Peyer's patch (tissue), 4 donors: ENCODE measurements around the gene SLC9A8. TPM values are rescaled to one million over a fixed set of nuclear protein-coding genes. Genes with fewer than 3 reads are reported as not detected.

Source experiments
- DNase-seq, 3 donors: peaks; one replicate each; pipeline ENCODE4 v3.0.0-alpha.2; 2017 to 2019
- H3K27ac ChIP-seq, 4 donors: fragments of 200-600 bp; sonication (generic); one replicate each; pipeline ENCODE4 v1.5.1; 2016 to 2019
- H3K27me3 ChIP-seq, 2 donors: fragments of 200-600 bp; sonication (generic); one replicate each; pipeline ENCODE4 v1.5.1; 2019
- H3K36me3 ChIP-seq, 3 donors: fragments of 200-600 bp; sonication (generic); one replicate each; pipeline ENCODE4 v1.5.1; 2016 to 2019
- H3K4me1 ChIP-seq, 4 donors: fragments of 200-600 bp; sonication (generic); one replicate each; pipeline ENCODE4 v1.5.1; 2016 to 2019
- H3K4me3 ChIP-seq, 4 donors: fragments of 200-600 bp; sonication (generic); 1 replicate in 3 of 4; 2 replicates in 1 of 4; pipeline ENCODE4 v1.5.1; 2016 to 2019; ENCODE audit warnings: mild to moderate bottlenecking in 1 of 4
- H3K9me3 ChIP-seq, 4 donors: fragments of 200-600 bp; sonication (generic); one replicate each; pipeline ENCODE4 v1.5.1; 2016 to 2019; ENCODE audit warnings: mild to moderate bottlenecking in 1 of 4
- CTCF ChIP-seq, 6 experiments: fragments of 450-650 bp in 4 of 6; fragments of 200-600 bp in 2 of 6; sonication (generic) in 1 of 6; IDR thresholded peaks; one replicate each; pipeline ENCODE4 v1.5.1; 2017 to 2019; ENCODE audit warnings: antibody characterized with exemption in 6 of 6, mild to moderate bottlenecking in 3 of 6, moderate library complexity in 1 of 6
- POLR2A ChIP-seq, 2 donors: fragments of 450-650 bp; IDR thresholded peaks; one replicate each; pipeline ENCODE4 v1.5.1; 2017; ENCODE audit warnings: antibody characterized with exemption in 2 of 2, mild to moderate bottlenecking in 2 of 2, moderate library complexity in 2 of 2
- small RNA-seq, 2 donors: library from RNA; depleted of rRNA; stranded (forward); fragments of <200 nt; gene quantifications; one replicate each; pipeline ENCODE3, GENCODE V24; 2016
- total RNA-seq, 4 donors: library from RNA; depleted of rRNA; stranded (reverse); fragments of >200 nt; gene quantifications; one replicate each; pipeline ENCODE4 v1.1.0, GENCODE V29; 2016

SLC9A8 gene
- total RNA-seq, 4 donors from 2014 or later = 15.6 to 24.4 (median 19.8) TPM

- Histone ChIP-seq H3K36me3 (peaks cover 0 to 58% (median 0%) of the 10 kb centered on the region in 3 donors), H3K27me3 (no peaks in the 10 kb centered on the region), H3K27ac (no peak overlapping the region), H3K9me3 (no peaks in the 10 kb centered on the region), H3K4me3 (no peak overlapping the region), H3K4me1 (peaks cover 0 to 35% (median 19%) of the 10 kb centered on the region in 4 donors)
- peak in 1 of 3 donors; percentile 36 for DNase-seq
- TF ChIP-seq CTCF (IDR thresholded peaks at IDR 0.05) (no peak), POLR2A (IDR thresholded peaks at IDR 0.05) (no peak)
Observed at GRCh38 chr20:49941456-49941855, 128.8 kb downstream of the SLC9A8 start.

Small RNAs within 50 kb of the gene (small RNA-seq; reads per million reads assigned to genes)
- gene RF00017 (0 reads per million in 2 donors), gene RF00019 (0 reads per million in 2 donors), gene RNU6-919P (0 reads per million in 2 donors)

Other genes starting within 250 kb of the SLC9A8 start
- 10 to 100 TPM in 2 of 4 donors, 1 to 10 TPM in 2; 3.5 to 30.5 (median 11.1) TPM for gene PTGIS, start 244.7 kb upstream of the SLC9A8 start, total RNA-seq
- gene B4GALT5, start 99.0 kb upstream of the SLC9A8 start, total RNA-seq = 10 to 100 TPM in 3 of 4 donors, 1 to 10 TPM in 1; 8.3 to 24.5 (median 19.3) TPM
- 10 to 100 TPM in 3 of 4 donors, 1 to 10 TPM in 1; 4.1 to 19.8 (median 14.0) TPM for gene SPATA2, start 102.7 kb downstream of the SLC9A8 start, total RNA-seq
- 100 to 1,000 TPM; 205 to 275 (median 259) TPM for gene RNF114, start 123.6 kb downstream of the SLC9A8 start, total RNA-seq
- gene SNAI1, start 170.2 kb downstream of the SLC9A8 start, total RNA-seq = 1 to 10 TPM in 3 of 4 donors, under 1 TPM in 1; 0.53 to 3.3 (median 1.4) TPM